Measurements from ENCODE around the gene EEF1A2.

DNA sequence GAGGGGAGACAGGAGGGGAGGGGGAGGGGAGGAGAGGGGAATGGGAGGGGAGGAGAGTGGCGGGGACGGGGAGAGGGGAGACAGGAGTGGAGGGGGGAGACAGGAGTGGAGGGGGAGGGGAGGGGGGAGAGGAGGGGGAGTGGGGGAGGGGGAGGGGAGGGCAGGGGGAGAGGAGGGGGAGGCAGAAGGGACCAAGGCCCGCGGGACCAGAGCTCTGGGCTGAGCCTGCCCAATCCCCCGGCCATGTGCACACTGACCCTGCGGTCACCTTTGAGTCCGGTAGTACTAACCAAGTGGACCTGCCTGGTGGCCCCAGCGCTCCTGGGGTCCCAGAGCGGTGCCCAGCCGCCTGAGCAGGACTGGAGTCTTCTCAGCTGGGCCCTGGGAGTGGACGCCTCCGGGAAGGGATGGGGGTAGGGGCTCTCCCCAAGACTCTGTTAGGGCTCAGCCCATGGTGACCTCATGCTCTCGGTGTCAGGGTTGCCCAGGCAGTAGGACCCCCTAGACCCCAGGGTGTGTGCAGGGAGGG lies 26.0 kb downstream of the EEF1A2 start:
- TF ChIP-seq EZH2phosphoT487 (IDR thresholded peaks at IDR 0.05): no peak
- TF ChIP-seq EZH2 (IDR thresholded peaks at IDR 0.05): no peak
- no peak for TF ChIP-seq CTCF (IDR thresholded peaks at IDR 0.05)
